HG03103 (cell line): ENCODE measurements around the gene DHRS7.
"Not testable (repeated sequence)": the region's sequence is repeated elsewhere in the genome, so short reads cannot be mapped to it uniquely, and the experiment has no call there.

Experiments
- ATAC-seq: cut with Tn5 transposase; IDR thresholded peaks from one replicate; pipeline ENCODE4 v1.9.1; 2021; ENCODE audit warnings: low read depth; ENCODE audit not compliant: unreplicated experiment

Gene DHRS7

DNA sequence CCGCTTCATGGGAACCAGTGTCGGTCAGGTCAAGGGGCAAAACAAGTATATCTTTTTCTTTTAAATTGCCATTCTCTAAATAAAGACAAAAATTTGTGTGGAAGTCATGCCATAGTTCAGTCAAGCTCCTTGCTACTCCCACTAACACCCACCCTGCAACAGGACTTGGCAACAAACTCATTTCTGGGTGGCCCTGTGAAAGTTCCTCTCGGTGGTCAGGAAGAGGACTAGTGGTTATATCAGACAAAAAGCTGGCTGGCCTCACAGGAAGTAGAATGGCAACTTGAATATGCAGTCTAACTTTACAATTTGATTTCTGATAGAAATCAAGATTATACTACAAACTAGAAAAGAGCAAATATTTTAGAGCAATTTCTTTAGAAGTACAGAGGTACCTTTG lies 11.2 kb downstream of the DHRS7 start:
- no peak for ATAC-seq

DNA sequence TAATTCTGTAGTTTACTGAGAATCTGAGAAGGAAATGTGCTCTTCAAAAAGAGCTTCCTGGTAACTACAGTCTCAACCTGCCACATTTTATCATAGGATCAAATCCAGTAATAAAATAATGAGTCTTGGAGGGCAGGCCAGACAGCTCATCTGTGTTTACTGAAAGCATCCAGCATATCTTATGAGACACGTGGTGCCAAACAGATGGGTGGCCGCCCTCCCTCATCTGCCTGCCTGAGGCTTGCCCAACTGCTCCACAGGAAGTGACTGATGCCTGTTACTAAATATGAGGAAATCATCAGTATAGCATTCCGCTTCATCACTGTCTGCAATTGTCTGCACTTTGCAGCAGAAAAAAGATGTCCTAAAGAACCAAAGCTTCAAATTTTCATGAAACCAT lies 13.5 kb downstream of the DHRS7 start:
- peak; percentile 84 for ATAC-seq

DNA sequence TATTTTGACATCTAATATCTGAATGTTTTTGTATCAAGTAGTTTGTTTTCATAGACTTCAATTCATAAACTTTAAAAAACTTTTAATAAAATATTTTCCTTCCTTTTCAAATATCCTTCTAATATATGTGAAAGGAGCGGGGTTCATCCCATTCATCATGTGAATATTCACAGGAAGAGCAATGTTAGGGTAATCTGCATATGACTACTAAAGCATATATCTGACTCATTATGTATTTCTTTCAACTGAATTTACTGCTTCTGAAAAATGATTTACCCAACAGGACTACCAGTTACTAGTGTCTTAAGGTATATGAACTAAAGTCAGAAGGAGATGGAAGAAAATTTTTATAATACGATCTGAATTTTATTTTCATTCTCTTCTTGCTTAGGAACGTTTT lies 30.5 kb downstream of the DHRS7 start:
- ATAC-seq: no peak

GRCh38 chr14:60133487-60133886 lies 31.7 kb downstream of the DHRS7 start:
- ATAC-seq: no peak

- no peak for ATAC-seq
These were observed 39.3 kb downstream of the DHRS7 start for GRCh38 chr14:60125918-60126317.

DNA sequence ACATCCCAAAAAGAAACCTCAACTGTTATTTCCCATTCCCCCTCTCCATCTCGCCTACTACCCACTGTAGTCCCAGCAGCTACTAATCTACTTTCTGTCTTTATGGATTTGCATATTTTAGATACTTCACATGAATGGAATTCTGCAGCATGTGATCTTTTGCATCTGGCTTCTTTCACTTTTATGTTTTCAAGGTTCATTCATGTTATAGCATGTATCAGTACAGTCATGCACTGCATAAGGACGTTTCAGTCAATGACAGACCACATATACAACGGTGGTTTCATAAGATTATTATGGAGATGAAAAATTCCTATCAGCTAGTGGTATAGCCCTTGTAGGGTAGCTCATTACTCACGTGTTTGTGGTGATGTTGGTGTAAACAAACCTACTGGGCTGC lies 49.0 kb downstream of the DHRS7 start:
- no peak for ATAC-seq

DNA sequence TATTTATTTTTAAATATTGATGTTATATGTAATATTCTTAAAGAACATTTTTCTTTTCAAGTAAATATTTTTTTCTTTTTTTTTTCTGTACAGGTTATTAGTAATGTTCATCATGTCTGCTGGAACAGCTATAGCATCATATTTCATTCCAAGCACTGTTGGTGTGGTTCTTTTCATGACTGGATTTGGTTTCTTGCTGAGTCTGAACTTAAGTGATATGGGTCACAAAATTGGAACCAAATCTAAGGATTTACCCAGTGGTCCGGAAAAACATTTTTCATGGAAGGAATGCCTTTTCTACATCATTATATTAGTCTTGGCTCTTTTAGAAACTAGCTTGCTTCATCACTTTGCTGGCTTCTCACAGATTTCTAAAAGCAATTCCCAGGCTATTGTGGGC lies 50.3 kb downstream of the DHRS7 start:
- no peak for ATAC-seq

GRCh38 chr14:60111732-60112131 lies 53.5 kb downstream of the DHRS7 start:
- ATAC-seq: no peak

GRCh38 chr14:60107477-60107876 lies 57.7 kb downstream of the DHRS7 start:
- ATAC-seq: no peak

DNA sequence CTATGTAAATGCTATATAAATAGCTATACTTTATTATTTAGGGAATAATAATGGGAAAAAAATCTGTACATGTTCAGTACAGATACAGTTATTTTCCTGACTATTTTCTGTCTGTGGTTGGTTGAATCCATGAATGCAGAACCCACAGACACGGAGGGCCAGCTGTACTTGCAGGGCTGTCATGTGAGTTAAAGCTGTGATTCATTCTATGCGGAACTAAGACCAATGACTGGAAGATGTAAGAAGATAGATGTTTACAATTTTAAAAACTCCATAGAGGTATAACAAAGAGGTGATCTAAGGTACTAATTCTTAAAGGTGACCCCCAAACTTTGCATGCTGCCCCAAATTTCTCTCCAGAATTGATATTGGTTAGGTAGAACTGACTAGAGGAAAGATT lies 58.9 kb downstream of the DHRS7 start:
- no peak for ATAC-seq

GRCh38 chr14:60102389-60102788 lies 62.8 kb downstream of the DHRS7 start:
- ATAC-seq: no peak

- no peak for ATAC-seq
These were observed 63.4 kb downstream of the DHRS7 start for GRCh38 chr14:60101786-60102185.

- not testable (repeated sequence) for ATAC-seq
These were observed 65.3 kb downstream of the DHRS7 start for GRCh38 chr14:60099855-60100254.

- no peak for ATAC-seq
These were observed 67.2 kb downstream of the DHRS7 start for GRCh38 chr14:60097974-60098373.

GRCh38 chr14:60095781-60096450 lies 69.3 kb downstream of the DHRS7 start:
- no peak for ATAC-seq

DNA sequence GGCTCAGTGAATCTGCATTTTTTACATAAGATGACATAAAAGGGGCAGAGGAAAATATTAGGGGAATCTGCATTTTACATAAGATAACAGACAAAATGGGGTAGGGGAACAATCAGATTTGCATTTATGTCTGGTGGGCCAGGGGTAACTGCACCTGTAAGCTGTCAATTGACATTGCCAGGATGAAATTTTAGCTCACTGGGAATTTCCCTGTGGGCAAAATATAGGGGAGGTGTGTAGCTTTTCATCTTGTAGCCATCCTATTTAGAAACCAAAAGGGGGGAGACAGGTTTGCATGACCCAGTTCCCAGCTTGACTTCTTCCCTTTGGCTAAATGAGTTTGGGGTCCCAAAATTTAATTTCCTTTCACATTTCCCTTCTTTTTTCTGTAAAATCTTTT lies 70.0 kb downstream of the DHRS7 start:
- ATAC-seq: no peak

- ATAC-seq: no peak
These were observed 70.8 kb downstream of the DHRS7 start for GRCh38 chr14:60094306-60094897.
